GM18526 (cell line): Measurements from ENCODE around the gene PRR15L.

Source experiments
- POLR2A ChIP-seq: IDR thresholded peaks from 3 replicates; pipeline ENCODE4 v1.6.1; 2011; ENCODE audit not compliant: insufficient read length; ENCODE audit errors: extremely low read depth

The PRR15L gene

DNA sequence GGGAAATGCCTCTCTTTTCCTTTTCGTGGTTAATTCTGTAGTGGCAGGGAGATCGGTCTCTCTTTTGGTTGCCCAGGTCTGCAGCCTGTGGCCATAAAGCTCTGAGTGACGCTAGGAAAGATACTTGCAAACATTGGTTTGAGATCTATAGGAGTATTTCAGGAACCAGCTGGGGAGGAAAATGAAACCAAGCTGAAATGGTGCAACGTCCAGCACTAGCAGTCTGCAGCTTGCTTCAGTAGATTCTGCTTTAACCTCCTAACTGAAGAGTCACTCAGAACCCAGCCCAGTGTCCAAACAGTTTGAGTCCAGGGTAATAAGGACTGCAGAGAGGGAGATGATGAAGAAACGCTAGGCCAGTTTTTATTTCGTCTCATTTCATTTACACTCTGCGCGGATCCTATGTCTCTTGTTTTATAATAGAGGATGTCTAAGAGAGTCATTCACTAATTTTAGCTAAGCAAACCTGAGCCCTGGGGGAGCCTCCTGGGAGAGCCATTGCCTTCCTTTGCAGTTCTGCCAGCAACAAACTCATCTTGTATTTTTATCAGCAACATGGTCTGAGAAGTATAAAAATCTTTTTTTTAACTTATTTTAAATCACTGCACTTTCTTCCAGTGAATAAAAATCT lies 49.6 kb downstream of the PRR15L start:
- TF ChIP-seq POLR2A, result no peak

DNA sequence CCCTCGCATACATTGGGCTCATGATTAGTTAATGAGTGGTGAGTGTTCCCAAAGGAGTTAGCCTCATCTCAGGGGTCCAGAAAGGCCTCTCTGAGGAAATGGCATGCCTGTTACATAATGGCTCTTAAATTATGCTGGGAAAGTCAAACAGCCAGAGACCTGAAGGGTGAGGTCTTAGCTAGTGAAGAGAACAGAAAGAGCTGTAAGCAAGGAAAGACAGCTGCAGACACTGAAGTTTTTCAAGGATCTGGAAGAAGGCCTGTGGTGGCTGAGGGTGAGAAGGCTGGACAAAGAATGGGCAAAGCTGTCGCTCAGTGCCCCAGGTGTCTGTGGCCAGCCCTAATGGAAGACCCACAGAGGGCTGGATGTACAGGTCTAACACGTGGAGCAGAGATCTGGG lies 51.2 kb downstream of the PRR15L start:
- no peak for TF ChIP-seq POLR2A

DNA sequence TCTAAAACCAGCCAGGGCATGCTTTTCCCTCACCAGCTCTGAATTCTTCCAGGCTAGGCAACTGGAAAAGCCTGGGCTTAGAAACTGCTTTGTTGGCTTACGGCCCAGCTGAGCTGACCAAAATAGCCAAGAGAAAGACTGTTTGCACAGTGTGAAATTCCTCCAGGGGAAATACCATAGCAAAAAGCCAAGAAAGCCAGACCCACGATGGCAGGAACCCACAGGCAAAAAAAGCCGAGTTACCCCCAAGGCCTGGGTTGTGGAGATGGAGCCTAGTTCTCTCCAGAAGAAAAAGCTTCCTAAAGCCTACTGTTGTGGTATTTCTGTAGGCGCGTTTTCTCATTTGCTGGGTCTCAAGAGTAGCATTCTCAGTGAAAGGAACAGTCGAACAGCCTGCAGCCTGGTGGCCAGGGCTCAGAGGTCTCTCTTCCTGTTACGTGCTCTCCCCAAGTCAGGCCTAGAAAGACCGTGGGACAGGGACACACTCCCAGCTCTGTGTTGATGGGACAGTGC lies 52.4 kb downstream of the PRR15L start:
- TF ChIP-seq POLR2A, result no peak

DNA sequence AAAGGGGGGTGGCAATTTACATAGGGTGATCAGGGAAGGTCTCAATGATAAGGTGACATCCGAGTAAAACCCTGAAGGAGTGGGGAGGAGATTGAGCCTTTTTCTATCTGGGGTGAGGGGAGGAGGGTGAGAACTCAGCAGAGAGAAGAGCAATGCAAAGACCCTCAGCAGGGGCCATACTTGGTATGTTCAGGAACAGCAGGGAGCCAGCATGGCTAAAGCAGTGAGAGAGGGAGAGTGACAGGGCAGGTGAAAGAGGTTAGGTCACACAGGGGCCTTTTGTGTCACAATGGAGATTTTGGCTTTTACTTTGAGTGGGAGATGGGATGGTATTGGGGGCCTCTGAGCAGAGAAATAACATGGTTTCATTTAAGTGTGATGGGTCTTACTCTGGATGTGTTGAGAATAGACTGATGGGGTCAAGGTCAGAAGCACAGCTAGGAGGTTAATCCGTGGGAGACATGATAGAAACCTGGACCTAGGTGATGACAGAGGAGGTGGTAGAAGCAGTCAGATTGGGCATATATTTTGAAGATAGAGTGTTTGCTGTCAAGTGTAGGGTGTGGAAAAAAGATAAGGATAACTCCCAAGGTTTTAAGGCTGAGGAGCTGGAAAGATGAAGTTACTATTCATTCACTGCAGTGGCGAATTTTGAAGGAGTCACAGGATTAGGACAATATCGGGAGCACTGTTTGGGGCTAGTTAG lies 55.5 kb downstream of the PRR15L start:
- TF ChIP-seq POLR2A, result no peak
